ENCODE results near the gene XYLT1.

The XYLT1 gene

DNA sequence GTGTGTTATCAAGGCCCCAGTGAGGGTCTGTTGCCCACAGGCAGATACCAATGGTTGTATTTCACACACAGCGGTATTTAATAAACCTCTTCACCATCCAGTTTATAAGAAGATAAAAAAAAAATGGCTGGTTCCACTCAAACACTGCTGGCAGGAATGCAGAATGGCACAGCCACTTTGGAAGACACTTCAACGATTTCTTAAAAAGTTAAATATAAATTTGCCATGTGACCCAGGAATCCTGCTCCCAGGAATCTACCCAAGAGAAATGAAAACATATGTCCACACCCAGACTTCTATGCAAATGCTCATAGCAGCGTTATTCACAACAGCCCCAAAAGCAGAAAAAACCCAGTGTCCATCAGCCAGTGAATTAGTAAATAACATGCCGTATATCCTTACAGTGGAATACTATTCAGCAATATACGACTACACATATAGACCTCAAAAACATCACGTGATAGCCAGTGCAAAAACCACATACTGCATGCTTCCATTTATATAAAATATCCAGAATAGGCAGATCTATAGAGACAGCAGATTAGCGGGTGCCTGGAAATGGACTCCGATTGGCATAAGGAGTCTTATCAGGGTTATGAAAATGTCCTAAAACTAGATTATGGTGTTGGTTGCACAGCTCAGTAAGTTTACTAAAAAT, 38.7 kb downstream of the XYLT1 start:
- H3K4me3 ChIP-seq (ENCODE audit: low read depth, low read length) = no peak overlapping the region
- TF ChIP-seq, protein P1, sequence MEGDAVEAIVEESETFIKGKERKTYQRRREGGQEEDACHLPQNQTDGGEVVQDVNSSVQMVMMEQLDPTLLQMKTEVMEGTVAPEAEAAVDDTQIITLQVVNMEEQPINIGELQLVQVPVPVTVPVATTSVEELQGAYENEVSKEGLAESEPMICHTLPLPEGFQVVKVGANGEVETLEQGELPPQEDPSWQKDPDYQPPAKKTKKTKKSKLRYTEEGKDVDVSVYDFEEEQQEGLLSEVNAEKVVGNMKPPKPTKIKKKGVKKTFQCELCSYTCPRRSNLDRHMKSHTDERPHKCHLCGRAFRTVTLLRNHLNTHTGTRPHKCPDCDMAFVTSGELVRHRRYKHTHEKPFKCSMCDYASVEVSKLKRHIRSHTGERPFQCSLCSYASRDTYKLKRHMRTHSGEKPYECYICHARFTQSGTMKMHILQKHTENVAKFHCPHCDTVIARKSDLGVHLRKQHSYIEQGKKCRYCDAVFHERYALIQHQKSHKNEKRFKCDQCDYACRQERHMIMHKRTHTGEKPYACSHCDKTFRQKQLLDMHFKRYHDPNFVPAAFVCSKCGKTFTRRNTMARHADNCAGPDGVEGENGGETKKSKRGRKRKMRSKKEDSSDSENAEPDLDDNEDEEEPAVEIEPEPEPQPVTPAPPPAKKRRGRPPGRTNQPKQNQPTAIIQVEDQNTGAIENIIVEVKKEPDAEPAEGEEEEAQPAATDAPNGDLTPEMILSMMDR (IDR thresholded peaks at IDR 0.05; ENCODE audit: insufficient read depth, low read depth, low read length, missing control alignments) = no peak
- DNase-seq (ENCODE audit: low read depth) = no peak

DNA sequence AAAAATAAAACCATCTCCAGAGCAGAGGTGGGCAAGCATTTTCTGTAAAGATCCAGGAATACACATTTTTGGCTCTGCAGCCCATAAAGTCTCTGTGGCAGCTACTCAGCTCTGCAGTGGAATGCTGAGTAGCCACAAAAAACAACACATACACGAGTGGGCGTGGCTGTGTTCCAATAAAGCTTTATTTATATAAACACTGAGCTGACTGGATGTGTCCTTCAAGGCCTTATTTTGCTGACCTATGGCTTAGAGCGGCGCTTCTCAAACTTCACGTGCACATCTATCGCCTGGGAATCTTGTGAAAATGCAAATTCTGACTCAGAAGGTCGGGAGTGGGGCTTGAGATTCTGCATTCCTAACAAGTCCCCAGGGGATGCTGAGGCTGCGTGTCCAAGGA, 39.7 kb downstream of the XYLT1 start:
- TF ChIP-seq, protein P1 (IDR thresholded peaks at IDR 0.05; ENCODE audit: insufficient read depth, low read depth, low read length, missing control alignments) = no peak

DNA sequence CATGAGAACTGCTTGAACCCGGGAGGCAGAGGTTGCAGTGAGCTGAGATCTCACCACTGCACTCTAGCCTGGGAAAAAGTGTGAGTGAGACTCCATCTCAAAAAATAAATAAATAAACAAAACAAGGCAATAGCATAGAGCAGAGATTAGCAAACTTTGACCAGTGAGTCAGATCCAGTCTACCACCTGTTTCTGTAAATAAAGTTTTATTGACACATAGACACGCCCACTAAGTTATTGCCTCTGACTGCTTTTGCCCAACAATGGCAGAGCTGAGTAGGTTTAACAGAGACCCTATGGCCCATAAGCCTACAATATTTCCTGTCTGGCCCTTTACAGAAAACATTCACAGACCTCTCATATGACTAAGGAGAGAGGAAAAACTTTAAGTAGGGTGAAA, 44.3 kb downstream of the XYLT1 start:
- no peak for DNase-seq (ENCODE audit: low read depth)
- TF ChIP-seq, protein P1 (IDR thresholded peaks at IDR 0.05; ENCODE audit: insufficient read depth, low read depth, low read length, missing control alignments) = no peak
- H3K4me3 ChIP-seq (ENCODE audit: low read depth, low read length) = no peak overlapping the region

More for the DNA sequence above, 39.7 kb downstream of the XYLT1 start:
- no peak overlapping the region for H3K4me3 ChIP-seq (ENCODE audit: low read depth, low read length)
- DNase-seq (ENCODE audit: low read depth) = no peak

DNA sequence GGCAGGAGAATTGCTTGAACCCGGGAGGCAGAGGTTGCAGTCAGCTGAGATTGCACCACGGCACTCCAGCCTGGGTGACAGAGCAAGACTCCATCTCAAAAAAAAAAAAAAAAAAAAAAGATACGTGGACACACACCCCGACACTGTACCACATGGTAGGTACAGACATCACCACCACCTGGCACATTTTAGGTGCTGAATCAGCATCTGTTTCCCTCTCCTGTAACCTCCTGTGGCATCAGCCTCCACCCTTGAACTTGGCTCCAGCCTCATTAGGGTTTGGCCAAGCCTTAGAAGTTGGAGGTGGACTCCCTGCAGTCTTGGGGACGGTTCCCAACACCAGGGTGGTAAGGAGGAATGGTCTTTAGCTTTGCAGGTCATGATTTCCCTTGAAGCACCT, 46.0 kb downstream of the XYLT1 start:
- no peak overlapping the region for H3K4me3 ChIP-seq (ENCODE audit: low read depth, low read length)
- TF ChIP-seq, protein P1 (IDR thresholded peaks at IDR 0.05; ENCODE audit: insufficient read depth, low read depth, low read length, missing control alignments) = no peak
- no peak for DNase-seq (ENCODE audit: low read depth)

DNA sequence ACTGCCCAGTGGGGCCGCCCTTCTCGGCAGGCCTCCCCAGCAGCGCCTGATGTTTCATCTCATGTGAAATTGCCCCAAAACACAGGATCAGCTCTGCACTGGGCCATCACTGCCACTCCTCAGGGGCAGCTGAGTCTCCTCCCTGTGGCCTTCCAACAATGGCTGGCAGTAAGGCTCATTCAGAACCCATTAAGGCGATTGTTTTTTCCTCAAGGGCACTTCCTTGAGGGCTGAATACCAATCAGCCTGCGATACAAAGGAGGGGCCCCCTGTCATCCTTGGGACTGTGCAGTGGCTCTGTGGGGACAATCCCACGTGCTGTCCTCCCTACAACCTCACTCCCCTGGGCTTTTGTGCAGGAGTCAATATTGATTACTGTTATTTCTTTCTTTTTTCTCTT, 47.5 kb downstream of the XYLT1 start:
- TF ChIP-seq, protein P1 (IDR thresholded peaks at IDR 0.05; ENCODE audit: insufficient read depth, low read depth, low read length, missing control alignments) = no peak
- DNase-seq (ENCODE audit: low read depth) = no peak

DNA sequence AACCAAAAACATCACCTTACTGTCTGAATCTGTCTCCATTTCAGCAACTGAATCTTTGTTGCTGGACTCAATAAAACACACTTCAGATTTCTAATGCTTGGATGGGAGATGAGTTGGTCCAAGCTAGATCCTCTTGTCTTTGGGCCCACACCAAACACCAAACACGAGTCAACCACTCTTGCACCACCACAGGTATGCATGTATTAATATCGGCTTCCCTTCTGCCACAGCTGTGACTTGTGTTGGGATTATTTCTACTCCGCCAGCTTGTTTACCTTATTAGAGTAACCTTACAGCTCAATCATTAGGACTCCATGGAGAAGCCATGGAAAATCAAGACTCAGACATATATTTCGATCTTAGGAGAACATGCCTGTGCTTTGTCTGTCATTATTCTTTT, 49.9 kb downstream of the XYLT1 start:
- H3K4me3 ChIP-seq (ENCODE audit: low read depth, low read length) = no peak overlapping the region
- TF ChIP-seq, protein P1 (IDR thresholded peaks at IDR 0.05; ENCODE audit: insufficient read depth, low read depth, low read length, missing control alignments) = no peak
- no peak for DNase-seq (ENCODE audit: low read depth)

More for the DNA sequence above, 47.5 kb downstream of the XYLT1 start:
- H3K4me3 ChIP-seq (ENCODE audit: low read depth, low read length) = no peak overlapping the region

DNA sequence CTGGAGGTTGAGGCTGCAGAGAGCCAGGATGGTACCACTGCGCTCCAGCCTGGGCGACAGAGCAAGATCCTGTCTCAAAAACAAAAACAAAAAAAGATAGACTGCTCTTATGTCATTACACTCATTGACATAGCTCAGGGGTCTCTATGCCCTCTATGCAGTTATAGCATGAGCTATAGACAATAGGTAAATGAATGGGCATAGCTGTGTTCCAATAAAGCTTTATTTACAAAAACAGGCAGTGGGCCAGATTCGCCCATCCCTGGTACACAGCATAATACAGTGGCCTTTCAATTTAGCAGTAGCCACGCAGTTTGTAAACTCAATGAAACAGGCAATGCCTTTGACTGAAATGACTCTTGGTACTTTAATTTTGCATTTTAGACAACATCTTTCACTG, 51.5 kb downstream of the XYLT1 start:
- no peak overlapping the region for H3K4me3 ChIP-seq (ENCODE audit: low read depth, low read length)
- DNase-seq (ENCODE audit: low read depth) = no peak
- TF ChIP-seq, protein P1 (IDR thresholded peaks at IDR 0.05; ENCODE audit: insufficient read depth, low read depth, low read length, missing control alignments) = no peak

Data from GM12865 (cell line).